Endothelial cell of umbilical vein (primary cell): Measurements from ENCODE around the gene CPSF7. TPM values are rescaled to one million over a fixed set of nuclear protein-coding genes. Genes with fewer than 3 reads are reported as not detected.

Experiments used
- BruUV-seq: library from RNA; stranded (reverse); fragments of 400-500 nt; replicated peaks from 2 replicates; lab custom pipeline; 2021; lab: Mats Ljungman, UMichigan
- CTCF ChIA-PET: fragments of 300-600, 350-600 bp; sonication (Branson Sonifier 250); formaldehyde crosslinking; loops from one replicate; lab custom pipeline; 2021; ENCODE audit warnings: antibody characterized with exemption, inconsistent platforms; lab: Charles Lee
- POLR2A ChIA-PET: fragments of 300-600, 350-600 bp; sonication (Branson Sonifier 250); formaldehyde crosslinking; loops from one replicate; lab custom pipeline; 2021; ENCODE audit warnings: antibody characterized with exemption, inconsistent platforms; lab: Charles Lee
- DNase-seq: peaks from one replicate; pipeline ENCODE4 v3.0.0-alpha.2; 2011; ENCODE audit warnings: low read depth, low spot score
- FAIRE-seq: peaks from 2 replicates; lab custom pipeline; 2011; peaks lifted over from hg19 to GRCh38; lab: Jason Lieb, UNC
- H2AFZ ChIP-seq: 2 replicates; pipeline ENCODE4 v1.6.0; 2012; ENCODE audit warnings: low read depth, low read length, control low read depth, inconsistent platforms
- H3K27ac ChIP-seq: 2 replicates; pipeline ENCODE4 v1.5.1; 2011; ENCODE audit warnings: low read depth, mild to moderate bottlenecking, control low read depth, low read length, moderate library complexity; ENCODE audit not compliant: insufficient read depth
- H3K27me3 ChIP-seq, 2 experiments: 2 replicates each; pipeline versions ENCODE4 v1.6.0 to v1.6.1; 2011; ENCODE audit warnings: low read length in 2 of 2, mixed read lengths in 1 of 2; ENCODE audit not compliant: control insufficient read depth in 2 of 2, insufficient read depth in 2 of 2
- H3K36me3 ChIP-seq, 2 experiments: 2 replicates in 1 of 2; 3 replicates in 1 of 2; pipeline ENCODE4 v1.5.1; 2011; ENCODE audit warnings: low read length in 2 of 2, mild to moderate bottlenecking in 1 of 2, moderate library complexity in 1 of 2; ENCODE audit not compliant: control insufficient read depth in 2 of 2, insufficient read depth in 2 of 2; ENCODE audit errors: extremely low read depth in 1 of 2
- H3K4me1 ChIP-seq: 3 replicates; pipeline ENCODE4 v1.5.1; 2011; ENCODE audit warnings: mild to moderate bottlenecking, low read length; ENCODE audit not compliant: control insufficient read depth, insufficient read depth; ENCODE audit errors: extremely low read depth
- H3K4me2 ChIP-seq: 2 replicates; pipeline ENCODE4 v1.6.1; 2011; ENCODE audit warnings: low read length, control low read depth, mixed read lengths; ENCODE audit not compliant: insufficient read depth
- H3K4me3 ChIP-seq, 3 experiments: fragments of 200-600 bp in 1 of 3; sonication (generic), shearing (Covaris generic) in 1 of 3; replicated peaks in 1 of 3; 2 replicates each; pipeline ENCODE4 v1.5.1; 2011 to 2016; ENCODE audit warnings: control low read depth in 3 of 3, low read length in 3 of 3, mild to moderate bottlenecking in 2 of 3, inconsistent platforms in 1 of 3, low read depth in 1 of 3, moderate library complexity in 1 of 3; ENCODE audit not compliant: insufficient read depth in 1 of 3
- H3K79me2 ChIP-seq: 2 replicates; pipeline ENCODE4 v1.6.0; 2012; ENCODE audit warnings: low read length, inconsistent platforms; ENCODE audit not compliant: control insufficient read depth, insufficient read depth
- H3K9ac ChIP-seq: replicated peaks from 2 replicates; pipeline ENCODE3; 2011; ENCODE audit warnings: low read length, control low read depth; ENCODE audit not compliant: insufficient read depth; ENCODE audit errors: extremely low read depth
- H3K9me1 ChIP-seq: replicated peaks from 3 replicates; pipeline ENCODE4 v1.6.0; 2011; ENCODE audit warnings: mild to moderate bottlenecking, low read length; ENCODE audit not compliant: control insufficient read depth, insufficient read depth; ENCODE audit errors: extremely low read depth
- H3K9me3 ChIP-seq: replicated peaks from 2 replicates; pipeline ENCODE4 v1.5.1; 2012; ENCODE audit warnings: low read length, inconsistent platforms; ENCODE audit not compliant: control insufficient read depth, insufficient read depth
- H4K20me1 ChIP-seq: replicated peaks from 2 replicates; pipeline ENCODE3; 2011; ENCODE audit warnings: mild to moderate bottlenecking, low read length; ENCODE audit not compliant: control insufficient read depth, insufficient read depth; ENCODE audit errors: extremely low read depth
- CTCF ChIP-seq, 2 donors: IDR thresholded peaks; 1 replicate in 1 of 2; 2 replicates in 1 of 2; pipeline ENCODE4 v1.5.1; 2011; ENCODE audit warnings: low read length in 2 of 2, mild to moderate bottlenecking in 2 of 2, moderate library complexity in 2 of 2, control low read depth in 1 of 2, inconsistent platforms in 1 of 2, low read depth in 1 of 2; ENCODE audit not compliant: insufficient read depth in 1 of 2; ENCODE audit errors: extremely low read depth in 1 of 2
- EZH2 ChIP-seq: IDR thresholded peaks from 2 replicates; pipeline ENCODE4 v1.6.1; 2012; ENCODE audit warnings: borderline replicate concordance, low read depth, mild to moderate bottlenecking, moderate library complexity, low read length, inconsistent platforms; ENCODE audit not compliant: severe bottlenecking
- FOS ChIP-seq: IDR thresholded peaks from 2 replicates; pipeline ENCODE4 v1.6.1; 2011; ENCODE audit warnings: mild to moderate bottlenecking, low read length, moderate library complexity, borderline replicate concordance; ENCODE audit not compliant: insufficient read depth
- GATA2 ChIP-seq: IDR thresholded peaks from 2 replicates; pipeline ENCODE4 v1.7.0; 2011; ENCODE audit warnings: low read depth, mild to moderate bottlenecking, moderate library complexity, mixed read lengths, low read length; ENCODE audit not compliant: insufficient read length, insufficient read depth
- JUN ChIP-seq: IDR thresholded peaks from 2 replicates; pipeline ENCODE4 v1.6.1; 2011; ENCODE audit warnings: borderline replicate concordance, low read depth; ENCODE audit not compliant: insufficient read length, insufficient read depth
- MAX ChIP-seq: IDR thresholded peaks from 2 replicates; pipeline ENCODE4 v1.6.1; 2011; ENCODE audit not compliant: insufficient read depth, insufficient read length
- MYC ChIP-seq: IDR thresholded peaks from one replicate; pipeline ENCODE4 v1.6.1; 2011; ENCODE audit warnings: mild to moderate bottlenecking, low read depth, low read length
- POLR2A ChIP-seq: IDR thresholded peaks from 2 replicates; pipeline ENCODE4 v1.6.1; 2012; ENCODE audit warnings: low read depth, mild to moderate bottlenecking, control low read depth, low read length
- POLR2AphosphoS5 ChIP-seq: IDR thresholded peaks from 2 replicates; pipeline ENCODE4 v1.6.1; 2012; ENCODE audit warnings: low read depth, mild to moderate bottlenecking, control low read depth, low read length, moderate library complexity; ENCODE audit not compliant: insufficient read depth
- dilution Hi-C: fragments of 300-500 bp; cut with MboI; formaldehyde crosslinking; loops from one replicate; pipeline ENCODE4 v1.15.0; 2019; ENCODE audit warnings: low sequenced_read_pairs; ENCODE audit not compliant: extremely low pct_ligation_motif_present
- intact Hi-C: fragments of 100-400 bp; cut with micrococcal nuclease; formaldehyde crosslinking; loops from one replicate; pipeline ENCODE4 v1.10.0; 2022
- polyA plus RNA-seq, 4 experiments: library from polyadenylated mRNA; depleted of rRNA in 3 of 4; stranded (reverse) in 3 of 4; unstranded in 1 of 4; fragments of >200 nt; gene quantifications; 2 replicates each; pipeline versions ENCODE4 v1.2.1 to v1.2.3, GENCODE V29; 2011 to 2012; ENCODE audit warnings: missing spikeins in 1 of 4
- total RNA-seq: library from RNA; stranded (reverse); gene quantifications from 2 replicates; pipeline ENCODE4 v1.2.3, GENCODE V29; 2021

CPSF7 gene
- total and polyA plus RNA-seq, 2 donors (not counting 3 experiments of a cell fraction or from before 2014, with no cell fraction given): 77.0 to 88.4 TPM

GRCh38 chr11:61460474-61460881 is 30.7 kb upstream of the CPSF7 start:
- H3K79me2 ChIP-seq: no peaks in the 10 kb centered on the region
- no TSS peak for BruUV-seq
- no peaks in the 10 kb centered on the region for H4K20me1 ChIP-seq
- no peak overlapping the region for H3K4me2 ChIP-seq
- no peak for FAIRE-seq
- dilution Hi-C loops (no loop called here), intact Hi-C loops (no loop called here)
- ChIA-PET CTCF (interaction anchor here (1.1 kb wide), 1 partner anchor 57 kb away, joined by 3 read pairs; no protein-coding TSS in a partner anchor), POLR2A (no interaction called here)
- no peak overlapping the region for H3K4me3 ChIP-seq
- no peak for DNase-seq
- no peak overlapping the region for H3K9ac ChIP-seq
- H3K27ac ChIP-seq: no peak overlapping the region
- H2AFZ ChIP-seq: no peak overlapping the region
- H3K36me3 ChIP-seq: peaks cover 0 to under 1% of the 10 kb centered on the region in 2 experiments
- no peaks in the 10 kb centered on the region for H3K9me1 ChIP-seq
- TF ChIP-seq MAX (no peak), FOS (no peak), MYC (no peak), GATA2 (no peak), JUN (no peak), POLR2AphosphoS5 (no peak), CTCF (IDR thresholded peaks at IDR 0.05; ENCODE audit: extremely low read depth in 1 of 2, insufficient read depth in 1 of 2, low read depth in 1 of 2, low read length in 2 of 2) (no peak), POLR2A (no peak), EZH2 (no peak)
- H3K4me1 ChIP-seq: no peaks in the 10 kb centered on the region
- H3K27me3 ChIP-seq: no peaks in the 10 kb centered on the region
- no peaks in the 10 kb centered on the region for H3K9me3 ChIP-seq
